ENCODE results near the gene SPTBN1.

SPTBN1 gene

DNA sequence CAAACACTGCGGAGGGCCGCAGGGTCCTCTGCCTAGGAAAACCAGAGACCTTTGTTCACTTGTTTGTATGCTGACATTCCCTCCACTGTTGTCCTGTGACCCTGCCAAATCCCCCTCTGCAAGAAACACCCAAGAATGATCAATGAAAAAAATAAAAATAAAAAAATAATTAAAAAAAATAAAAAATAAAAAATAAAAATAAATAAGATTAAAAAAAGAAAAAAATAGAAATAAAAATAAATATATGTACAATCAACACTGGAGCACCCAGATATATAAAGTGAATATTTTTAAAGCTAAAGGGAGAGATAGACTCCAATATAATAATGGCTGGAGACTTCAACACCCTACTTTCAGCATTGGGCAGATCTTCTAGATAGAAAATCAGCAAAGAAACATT, 243.5 kb downstream of the SPTBN1 start:
- DNase-seq: no peak
- no peak overlapping the region for H3K27ac ChIP-seq
- H3K27me3 ChIP-seq: no peaks in the 10 kb centered on the region
- TF ChIP-seq, protein P1, sequence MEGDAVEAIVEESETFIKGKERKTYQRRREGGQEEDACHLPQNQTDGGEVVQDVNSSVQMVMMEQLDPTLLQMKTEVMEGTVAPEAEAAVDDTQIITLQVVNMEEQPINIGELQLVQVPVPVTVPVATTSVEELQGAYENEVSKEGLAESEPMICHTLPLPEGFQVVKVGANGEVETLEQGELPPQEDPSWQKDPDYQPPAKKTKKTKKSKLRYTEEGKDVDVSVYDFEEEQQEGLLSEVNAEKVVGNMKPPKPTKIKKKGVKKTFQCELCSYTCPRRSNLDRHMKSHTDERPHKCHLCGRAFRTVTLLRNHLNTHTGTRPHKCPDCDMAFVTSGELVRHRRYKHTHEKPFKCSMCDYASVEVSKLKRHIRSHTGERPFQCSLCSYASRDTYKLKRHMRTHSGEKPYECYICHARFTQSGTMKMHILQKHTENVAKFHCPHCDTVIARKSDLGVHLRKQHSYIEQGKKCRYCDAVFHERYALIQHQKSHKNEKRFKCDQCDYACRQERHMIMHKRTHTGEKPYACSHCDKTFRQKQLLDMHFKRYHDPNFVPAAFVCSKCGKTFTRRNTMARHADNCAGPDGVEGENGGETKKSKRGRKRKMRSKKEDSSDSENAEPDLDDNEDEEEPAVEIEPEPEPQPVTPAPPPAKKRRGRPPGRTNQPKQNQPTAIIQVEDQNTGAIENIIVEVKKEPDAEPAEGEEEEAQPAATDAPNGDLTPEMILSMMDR (IDR thresholded peaks at IDR 0.05): no peak
- intact Hi-C loops (cut with DNase I; ENCODE audit: low total_unique reads): loop anchor here (10.0 kb wide), 1 partner anchor 175 kb away; no protein-coding TSS in a partner anchor
- no peaks in the 10 kb centered on the region for H3K4me1 ChIP-seq
- H3K9me3 ChIP-seq: no peaks in the 10 kb centered on the region
- no peaks in the 10 kb centered on the region for H3K36me3 ChIP-seq
- no peak overlapping the region for H3K4me3 ChIP-seq

GRCh38 chr2:54701029-54701428, 244.9 kb downstream of the SPTBN1 start:
- Histone ChIP-seq H3K27ac (no peak overlapping the region), H3K4me1 (no peaks in the 10 kb centered on the region), H3K27me3 (no peaks in the 10 kb centered on the region), H3K36me3 (no peaks in the 10 kb centered on the region), H3K4me3 (no peak overlapping the region), H3K9me3 (no peaks in the 10 kb centered on the region)
- no peak for DNase-seq
- intact Hi-C loops (cut with DNase I; ENCODE audit: low total_unique reads): loop anchor here (10.0 kb wide), 1 partner anchor 176 kb away; no protein-coding TSS in a partner anchor
- TF ChIP-seq, protein P1 (IDR thresholded peaks at IDR 0.05): no peak

- no peaks in the 10 kb centered on the region for H3K27me3 ChIP-seq
- peaks cover 0 to 9% (median 8%) of the 10 kb centered on the region in 4 donors for H3K4me1 ChIP-seq
- TF ChIP-seq, protein P1 (IDR thresholded peaks at IDR 0.05): no peak
- DNase-seq: no peak
- no peaks in the 10 kb centered on the region for H3K9me3 ChIP-seq
- H3K4me3 ChIP-seq: no peak overlapping the region
- intact Hi-C loops (cut with DNase I; ENCODE audit: low total_unique reads): loop anchor here (10.0 kb wide), 1 partner anchor 179 kb away; no protein-coding TSS in a partner anchor
- H3K36me3 ChIP-seq: no peaks in the 10 kb centered on the region
- H3K27ac ChIP-seq: no peak overlapping the region
Observed at GRCh38 chr2:54704238-54704637, 248.1 kb downstream of the SPTBN1 start.

DNA sequence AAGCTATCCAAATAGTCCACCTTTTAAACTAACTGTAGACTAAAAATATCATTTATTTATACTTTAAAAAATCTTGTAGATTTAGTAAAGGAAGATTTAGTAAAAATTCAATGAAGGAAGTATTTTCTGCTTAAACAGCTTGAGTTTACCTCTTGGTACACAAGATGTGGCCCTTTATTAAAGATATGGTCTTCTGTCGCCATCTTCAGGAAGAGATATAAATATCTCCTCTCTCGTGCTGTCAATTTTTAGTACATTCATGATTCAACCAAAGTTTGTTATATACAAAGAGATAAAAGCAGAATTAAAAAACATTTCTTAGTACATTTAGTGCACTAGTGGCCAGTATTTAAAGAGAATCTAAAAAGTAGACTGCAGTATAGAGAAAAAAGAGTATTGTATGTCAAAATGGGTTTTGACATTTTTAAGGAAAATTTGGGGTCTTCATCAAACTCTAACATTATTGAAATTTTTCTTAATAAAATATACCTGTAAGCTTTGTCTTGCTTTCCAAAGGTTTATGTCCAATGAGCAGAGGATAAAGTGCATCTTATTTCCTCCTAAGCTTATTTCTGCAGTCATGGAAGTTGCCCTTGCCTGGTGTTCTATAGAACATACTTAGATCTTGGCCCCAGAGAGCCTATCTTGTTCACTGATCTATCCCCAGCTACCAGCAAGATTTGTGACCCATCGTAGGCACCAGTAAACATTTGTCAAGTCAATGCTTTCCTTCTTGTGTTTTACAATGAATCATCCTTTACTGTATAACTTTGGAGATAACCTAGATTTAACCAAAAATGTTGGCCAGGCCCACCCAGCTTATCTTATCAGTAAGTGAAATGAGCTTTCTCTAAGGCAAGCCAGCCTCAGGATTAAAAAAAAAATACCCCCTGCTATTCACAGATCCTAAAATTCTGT, 248.8 kb downstream of the SPTBN1 start:
- Histone ChIP-seq H3K4me3 (no peak overlapping the region), H3K27me3 (no peaks in the 10 kb centered on the region), H3K36me3 (no peaks in the 10 kb centered on the region), H3K4me1 (peaks cover 0 to 14% (median 10%) of the 10 kb centered on the region in 4 donors), H3K27ac (no peak overlapping the region), H3K9me3 (no peaks in the 10 kb centered on the region)
- TF ChIP-seq, protein P1 (IDR thresholded peaks at IDR 0.05): peak; percentile 56 to 78
- no peak for DNase-seq
- intact Hi-C loops (cut with DNase I; ENCODE audit: low total_unique reads): loop anchor here (10.0 kb wide), 1 partner anchor 180 kb away; no protein-coding TSS in a partner anchor

DNA sequence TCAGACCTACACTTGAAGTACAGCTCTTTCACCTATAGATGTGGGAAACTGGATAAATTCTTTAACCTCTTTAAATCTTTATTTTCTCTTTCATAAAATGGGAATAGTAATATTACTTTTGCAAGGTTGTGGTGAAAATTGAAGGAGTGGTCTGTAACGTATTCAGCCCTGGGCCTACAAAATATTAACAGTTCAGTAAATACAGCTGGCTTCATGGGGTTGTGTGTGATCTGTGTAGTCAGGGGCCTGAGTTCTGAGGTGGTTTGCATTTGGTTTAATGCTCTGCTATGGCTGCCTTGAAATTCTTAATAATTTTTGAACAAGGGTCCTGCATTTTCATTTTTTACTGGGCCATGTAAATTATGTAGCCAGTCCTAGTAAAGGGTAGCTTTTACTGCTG, 250.5 kb downstream of the SPTBN1 start:
- intact Hi-C loops (cut with DNase I; ENCODE audit: low total_unique reads): loop anchor here (10.0 kb wide), 1 partner anchor 182 kb away; no protein-coding TSS in a partner anchor
- H3K27ac ChIP-seq: no peak overlapping the region
- H3K9me3 ChIP-seq: no peaks in the 10 kb centered on the region
- no peak for DNase-seq
- H3K27me3 ChIP-seq: no peaks in the 10 kb centered on the region
- H3K36me3 ChIP-seq: no peaks in the 10 kb centered on the region
- H3K4me1 ChIP-seq: peaks cover 0 to 14% (median 10%) of the 10 kb centered on the region in 4 donors
- TF ChIP-seq, protein P1 (IDR thresholded peaks at IDR 0.05): no peak
- H3K4me3 ChIP-seq: no peak overlapping the region

All from tibial artery (tissue), 4 donors.